Right atrium auricular region (tissue), 2 donors: ENCODE data around the gene ZNF771. TPM values are rescaled to one million over a fixed set of nuclear protein-coding genes. Genes with fewer than 3 reads are reported as not detected.
A peak's percentile ranks its signal among the peaks of the same experiment; 100 is the strongest.

Experiments
- DNase-seq: peaks from one replicate; pipeline ENCODE4 v3.0.0-alpha.2; 2019; ENCODE audit warnings: low spot score
- H3K27ac ChIP-seq, 2 donors: fragments of 200-600 bp; sonication (generic); 1 replicate in 1 of 2; 2 replicates in 1 of 2; pipeline ENCODE4 v1.5.1; 2016 to 2019
- H3K27me3 ChIP-seq, 2 donors: fragments of 200-600 bp; sonication (generic); one replicate each; pipeline versions ENCODE4 v1.5.1 to v1.6.0; 2017 to 2019
- H3K36me3 ChIP-seq: fragments of 200-600 bp; sonication (generic); one replicate; pipeline ENCODE4 v1.5.1; 2016
- H3K4me1 ChIP-seq, 2 donors: fragments of 200-600 bp; sonication (generic); one replicate each; pipeline versions ENCODE4 v1.5.1 to v1.6.0; 2017 to 2019
- H3K4me3 ChIP-seq, 2 donors: fragments of 200-600 bp; sonication (generic); 1 replicate in 1 of 2; 2 replicates in 1 of 2; pipeline ENCODE4 v1.5.1; 2017 to 2019; ENCODE audit warnings: mild to moderate bottlenecking in 1 of 2, moderate library complexity in 1 of 2
- H3K9me3 ChIP-seq, 2 donors: fragments of 200-600 bp; sonication (generic); one replicate each; pipeline ENCODE4 v1.5.1; 2019
- CTCF ChIP-seq, 2 donors: fragments of 200-600 bp; sonication (generic); IDR thresholded peaks; one replicate each; pipeline ENCODE4 v1.5.1; 2019; ENCODE audit warnings: antibody characterized with exemption in 2 of 2
- total RNA-seq, 2 donors: library from RNA; depleted of rRNA; stranded (reverse); fragments of >200 nt; gene quantifications; one replicate each; pipeline ENCODE4 v1.1.0, GENCODE V29; 2016

The ZNF771 gene
- total RNA-seq, 2 donors from 2014 or later = 13.0 to 14.3 TPM

DNA sequence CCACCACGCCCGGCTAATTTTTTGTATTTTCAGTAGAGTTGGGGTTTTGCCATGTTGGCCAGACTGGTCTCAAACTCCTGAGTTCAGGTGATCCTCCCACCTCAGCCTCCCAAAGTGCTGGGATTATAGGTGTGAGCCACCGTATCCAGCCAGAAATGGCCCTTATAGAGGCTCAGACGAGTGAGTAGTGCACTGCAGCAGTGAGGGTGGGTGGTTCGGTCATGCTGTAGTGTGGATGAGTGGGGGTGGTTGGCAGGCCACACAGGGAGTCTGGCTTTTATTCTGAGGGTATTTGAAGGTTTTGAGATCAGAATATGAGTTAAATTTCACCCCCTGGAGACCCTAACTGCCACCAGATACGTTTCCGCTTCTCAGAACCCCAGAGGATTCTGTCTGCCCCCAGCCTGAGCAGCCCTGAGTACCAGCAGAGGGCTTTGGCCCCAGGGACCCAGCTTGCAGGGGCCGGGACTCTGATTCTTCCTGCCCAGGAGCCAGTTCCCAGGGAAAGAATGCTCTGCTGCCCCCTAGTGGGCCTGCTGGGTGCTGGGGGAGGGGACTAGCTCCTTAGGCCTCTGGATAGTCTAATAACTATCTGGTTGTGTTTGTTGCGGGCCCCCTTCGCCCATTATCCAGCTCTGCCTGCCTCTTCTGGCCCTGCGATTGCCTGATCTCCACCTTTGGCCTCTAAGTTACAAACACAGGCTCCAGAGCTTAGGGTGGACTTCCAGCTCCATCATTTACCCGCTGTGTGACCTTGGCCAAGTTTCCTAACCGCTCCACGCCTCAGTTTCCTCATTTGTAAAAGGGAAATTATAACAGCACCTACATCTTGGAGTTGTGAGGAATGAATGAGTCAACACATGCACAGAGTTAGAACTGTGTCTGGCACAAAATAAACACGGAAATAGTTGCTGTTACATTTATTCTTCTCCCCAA, 2.0 kb downstream of the ZNF771 start:
- Histone ChIP-seq H3K36me3 (peaks cover 5% of the 10 kb centered on the region), H3K4me3 (no peak overlapping the region), H3K27me3 (no peaks in the 10 kb centered on the region), H3K4me1 (peaks cover 0 to 26% of the 10 kb centered on the region in 2 donors), H3K9me3 (no peaks in the 10 kb centered on the region), H3K27ac (peak overlapping the region in 1 of 2 donors; percentile 54)
- peak; percentile 94 for DNase-seq
- peak; percentile 87 to 96 for TF ChIP-seq CTCF (IDR thresholded peaks at IDR 0.05)

GRCh38 chr16:30413112-30413806, 5.9 kb downstream of the ZNF771 start:
- H3K27ac ChIP-seq = peak overlapping the region in 1 of 2 donors; percentile 54
- H3K4me1 ChIP-seq = peaks cover 0 to 22% of the 10 kb centered on the region in 2 donors
- H3K36me3 ChIP-seq = peaks cover 5% of the 10 kb centered on the region
- no peak for TF ChIP-seq CTCF (IDR thresholded peaks at IDR 0.05)
- no peaks in the 10 kb centered on the region for H3K27me3 ChIP-seq
- H3K9me3 ChIP-seq = no peaks in the 10 kb centered on the region
- DNase-seq = no peak
- no peak overlapping the region for H3K4me3 ChIP-seq

DNA sequence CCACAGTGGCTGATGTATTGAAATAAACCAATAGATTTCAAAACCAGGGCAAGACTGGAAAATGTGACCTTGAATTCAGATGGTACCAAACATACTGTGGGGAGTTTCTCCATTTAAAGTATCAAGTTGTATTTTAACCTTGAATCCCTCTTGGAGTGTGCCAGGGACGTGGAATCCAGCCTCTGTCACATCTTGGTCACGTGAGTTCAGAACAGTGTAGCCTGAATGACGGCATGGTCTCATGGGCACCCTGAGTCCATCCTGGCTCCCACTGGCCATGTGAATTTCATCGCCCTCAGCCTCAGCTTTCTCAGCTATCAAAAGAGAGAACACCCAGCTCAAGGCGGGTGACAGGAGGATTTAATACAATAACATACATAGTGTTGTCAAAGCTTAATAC, 6.8 kb downstream of the ZNF771 start:
- no peak for TF ChIP-seq CTCF (IDR thresholded peaks at IDR 0.05)
- peaks cover 5% of the 10 kb centered on the region for H3K36me3 ChIP-seq
- no peaks in the 10 kb centered on the region for H3K9me3 ChIP-seq
- H3K4me1 ChIP-seq = peaks cover 0 to 17% of the 10 kb centered on the region in 2 donors
- H3K4me3 ChIP-seq = no peak overlapping the region
- DNase-seq = no peak
- H3K27me3 ChIP-seq = no peaks in the 10 kb centered on the region
- H3K27ac ChIP-seq = peak overlapping the region; percentile 55 to 59

- DNase-seq = no peak
- Histone ChIP-seq H3K27me3 (no peaks in the 10 kb centered on the region), H3K27ac (no peak overlapping the region), H3K4me1 (peaks cover 0 to 11% of the 10 kb centered on the region in 2 donors), H3K36me3 (peaks cover 5% of the 10 kb centered on the region), H3K9me3 (no peaks in the 10 kb centered on the region), H3K4me3 (no peak overlapping the region)
- TF ChIP-seq CTCF (IDR thresholded peaks at IDR 0.05) = no peak
These were observed 8.7 kb downstream of the ZNF771 start for GRCh38 chr16:30416047-30416603.

DNA sequence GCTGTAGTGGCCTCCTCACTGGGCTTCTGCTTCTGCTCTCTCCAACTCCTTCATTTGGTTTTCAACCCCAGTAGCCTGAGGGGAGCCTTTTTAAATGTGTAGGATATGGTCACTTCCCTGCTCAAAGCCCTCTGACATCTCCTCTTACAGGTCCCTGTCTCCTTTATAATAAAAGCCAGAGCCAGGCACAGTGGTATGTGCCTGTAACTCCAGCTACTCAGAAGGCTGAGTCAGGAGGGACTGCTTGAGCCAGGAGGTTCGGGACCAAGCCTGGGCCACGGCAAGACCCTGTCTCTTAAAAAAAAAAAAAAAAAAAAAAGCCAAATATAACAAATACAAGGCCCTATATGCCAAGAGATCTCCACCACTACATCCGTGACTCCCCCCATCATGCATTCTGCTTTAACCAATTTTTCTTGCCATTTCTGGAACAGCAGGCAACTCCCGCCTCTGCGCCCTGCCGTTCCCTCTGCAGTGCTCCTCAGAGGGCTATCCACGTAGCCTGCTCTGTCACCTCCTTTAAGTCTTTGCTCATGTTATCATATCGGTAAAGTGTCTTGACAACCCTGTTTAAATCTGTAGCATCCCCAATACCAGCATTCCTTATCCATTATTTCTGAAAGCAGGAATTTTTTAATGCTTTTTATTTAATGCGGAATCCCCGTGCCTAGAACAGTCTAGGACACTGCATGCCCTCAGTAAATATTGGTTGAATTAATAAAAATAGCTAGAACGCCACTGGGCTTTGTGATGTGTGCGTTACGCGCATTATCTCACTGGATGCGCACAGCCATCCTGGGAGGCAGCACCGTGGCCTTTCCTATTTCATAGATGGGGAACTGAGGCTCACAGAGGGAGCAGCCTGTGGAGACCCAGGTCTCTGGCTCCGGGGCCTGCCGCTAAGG, 9.5 kb downstream of the ZNF771 start:
- Histone ChIP-seq H3K27me3 (no peaks in the 10 kb centered on the region), H3K9me3 (no peaks in the 10 kb centered on the region), H3K4me3 (peak overlapping the region; percentile 48 to 65), H3K36me3 (peaks cover 5% of the 10 kb centered on the region), H3K27ac (peak overlapping the region; percentile 81 to 90), H3K4me1 (peaks cover 0 to 11% of the 10 kb centered on the region in 2 donors)
- TF ChIP-seq CTCF (IDR thresholded peaks at IDR 0.05) = no peak
- no peak for DNase-seq
